Right lobe of liver (tissue), 4 donors: ENCODE measurements around the gene LRRC7.
"Not testable (repeated sequence)": the region's sequence is repeated elsewhere in the genome, so short reads cannot be mapped to it uniquely, and the experiment has no call there.

Experiments used
- CTCF ChIP-seq, 4 donors: fragments of 200-600 bp in 3 of 4; fragments of 450-650 bp in 1 of 4; IDR thresholded peaks; one replicate each; pipeline versions ENCODE4 v1.5.1 to v1.8.0; 2016 to 2022; ENCODE audit warnings: antibody characterized with exemption in 4 of 4, mild to moderate bottlenecking in 2 of 4
- POLR2A ChIP-seq: fragments of 450-650 bp; IDR thresholded peaks from one replicate; pipeline ENCODE4 v1.6.1; 2017; ENCODE audit warnings: antibody characterized with exemption, mild to moderate bottlenecking
- donor health status: DM: no; HTN: no; CAD: no.
- donor health status: DM: no; HTN: no; CAD: no.
- donor health status: DM: no; HTN: yes; CAD: no.

GRCh38 chr1:70045581-70045980, 477.9 kb downstream of the LRRC7 start:
- TF ChIP-seq POLR2A; CTCF (IDR thresholded peaks at IDR 0.05): not testable (repeated sequence)
